Epidermal melanocyte (primary cell): Measurements from ENCODE around the gene USP14.
A peak's percentile ranks its signal among the peaks of the same experiment; 100 is the strongest.

Source experiments
- DNase-seq: peaks from one replicate; pipeline ENCODE4 v3.0.0; 2011; ENCODE audit warnings: low spot score; ENCODE audit not compliant: insufficient read length

Gene USP14

DNA sequence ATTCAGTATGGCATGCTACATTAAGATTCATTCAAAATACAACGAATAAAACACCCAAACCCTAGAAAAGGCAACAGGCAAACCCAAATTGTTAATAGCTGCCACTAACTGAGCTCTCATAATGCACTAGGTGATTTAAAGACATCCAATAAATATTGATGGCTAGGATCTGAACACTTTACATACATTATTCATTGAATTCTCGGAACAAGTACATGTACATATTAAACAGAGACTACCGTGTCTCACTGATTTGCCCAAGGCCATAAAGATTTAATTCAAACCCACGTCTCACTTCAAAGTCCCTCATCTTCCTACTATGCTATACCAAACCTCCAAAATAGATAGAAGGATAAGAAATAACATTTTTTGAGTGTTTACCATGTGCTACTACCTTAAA is 67.4 kb downstream of the USP14 start:
- no peak for DNase-seq

DNA sequence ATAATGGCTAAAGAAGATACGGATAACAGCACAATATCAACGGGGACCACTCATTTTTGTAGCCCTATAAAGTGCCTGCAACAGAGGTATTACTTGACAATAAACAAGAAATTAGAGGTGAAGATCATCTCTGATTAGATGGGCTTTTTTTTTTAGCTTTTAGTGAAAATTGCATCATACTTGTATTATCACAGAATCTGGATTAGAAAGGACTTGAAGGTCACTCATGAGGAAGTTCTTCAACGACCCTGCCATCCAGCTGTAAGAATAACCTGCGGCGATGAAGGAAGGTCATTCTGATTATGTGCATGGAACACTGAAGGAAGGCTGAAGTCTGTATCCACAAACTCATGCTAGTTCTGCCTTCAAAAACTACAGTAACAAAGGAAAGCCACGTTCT is 69.0 kb downstream of the USP14 start:
- no peak for DNase-seq

DNA sequence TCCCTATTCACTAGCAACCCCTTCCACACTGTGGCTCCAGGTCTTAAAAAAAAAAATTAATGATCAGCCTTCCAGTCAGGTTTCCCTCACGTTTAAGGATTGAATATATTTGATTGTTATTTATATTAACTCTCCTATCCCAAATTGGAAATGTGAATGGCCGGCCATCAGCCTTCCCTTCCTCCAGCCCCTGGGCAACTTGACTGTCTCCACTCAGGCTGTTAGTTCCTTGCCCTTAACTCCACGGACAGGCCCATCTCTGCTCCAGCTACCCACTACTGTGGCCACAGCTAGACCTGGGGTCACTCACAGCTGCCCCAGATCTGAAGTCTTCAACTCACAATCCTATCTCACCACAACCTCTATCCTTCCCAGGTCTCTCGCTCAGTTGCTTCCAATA is 69.5 kb downstream of the USP14 start:
- no peak for DNase-seq

DNA sequence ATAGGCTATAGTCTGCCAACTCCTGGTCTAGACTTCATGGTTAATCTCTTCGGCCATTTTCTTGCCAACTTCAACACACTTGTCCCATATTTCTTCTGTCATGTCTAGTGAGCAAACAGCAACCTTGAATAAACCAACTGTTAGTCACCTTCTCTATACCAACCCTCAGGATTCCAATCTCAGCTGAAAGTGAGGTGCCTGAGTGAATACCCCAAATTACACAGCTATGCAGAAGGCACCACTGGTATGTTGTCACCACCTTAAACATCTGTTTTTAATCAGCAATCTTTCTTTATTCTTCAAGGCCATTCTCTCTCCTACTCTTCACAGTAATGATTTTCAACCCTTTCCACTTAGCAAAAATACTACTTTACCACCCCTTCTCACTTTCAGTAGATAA is 70.2 kb downstream of the USP14 start:
- no peak for DNase-seq

DNA sequence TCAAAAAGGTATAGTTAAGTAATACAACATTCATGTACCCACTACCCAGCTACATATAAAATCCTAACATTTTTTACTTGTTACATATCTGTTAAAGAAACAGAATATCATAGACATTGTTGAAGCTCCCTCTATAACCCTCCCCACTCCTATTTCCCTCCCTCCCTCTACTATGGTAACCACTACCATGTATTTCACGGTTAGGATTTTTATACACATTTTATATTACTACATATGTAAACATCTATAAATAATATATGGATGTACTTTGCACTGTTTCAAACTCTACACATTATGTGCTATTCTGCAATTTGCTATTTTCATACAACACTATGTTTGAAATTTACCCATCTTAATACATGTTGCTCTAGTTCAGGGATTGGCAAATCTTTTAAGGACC is 73.2 kb downstream of the USP14 start:
- no peak for DNase-seq

DNA sequence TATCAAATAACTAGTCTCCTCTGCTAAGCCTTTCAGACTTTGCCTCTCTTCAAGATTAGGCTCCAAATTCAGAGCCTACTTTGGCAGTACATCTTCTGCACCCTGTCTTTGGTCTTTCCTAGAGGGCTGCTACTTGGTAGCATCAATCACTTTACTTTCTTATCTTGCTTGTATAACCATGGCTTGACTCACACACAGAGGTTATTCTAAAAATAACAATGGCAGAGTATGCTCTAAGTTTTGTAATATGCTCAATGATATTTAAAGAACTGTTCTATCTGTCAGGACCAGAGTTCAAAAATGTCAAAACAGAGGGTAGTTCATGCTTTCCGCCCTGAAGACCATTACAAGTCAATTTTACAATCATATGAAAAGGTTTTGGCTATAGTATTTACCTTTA is 81.8 kb downstream of the USP14 start:
- no peak for DNase-seq

DNA sequence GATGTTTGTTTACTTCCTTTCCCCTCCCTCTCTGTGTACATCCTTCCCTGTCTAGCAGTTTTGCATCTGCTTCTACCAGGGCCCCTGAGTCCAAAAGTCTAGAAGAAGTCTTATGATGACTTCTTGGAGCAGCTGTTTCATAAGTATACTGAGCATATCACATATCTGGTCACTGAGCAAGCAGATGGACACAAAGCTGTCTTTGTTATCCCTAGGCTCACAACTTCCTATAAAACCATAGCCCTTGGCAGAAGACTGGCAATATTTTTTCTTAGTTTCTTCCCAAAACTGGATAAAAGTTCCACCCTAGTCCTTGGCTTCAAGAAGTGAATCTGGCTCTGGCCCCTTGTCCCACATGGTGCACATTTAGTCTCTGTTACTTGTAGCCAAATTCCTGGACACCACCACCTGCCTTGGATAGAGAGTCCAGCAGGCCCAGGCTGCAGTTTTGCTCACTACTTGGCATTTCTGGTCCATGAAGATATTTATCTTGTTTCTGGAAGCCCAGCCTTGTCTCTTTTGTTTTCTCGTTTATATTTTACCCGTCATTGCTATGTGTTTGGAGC is 87.0 kb downstream of the USP14 start:
- peak; percentile 61 for DNase-seq

DNA sequence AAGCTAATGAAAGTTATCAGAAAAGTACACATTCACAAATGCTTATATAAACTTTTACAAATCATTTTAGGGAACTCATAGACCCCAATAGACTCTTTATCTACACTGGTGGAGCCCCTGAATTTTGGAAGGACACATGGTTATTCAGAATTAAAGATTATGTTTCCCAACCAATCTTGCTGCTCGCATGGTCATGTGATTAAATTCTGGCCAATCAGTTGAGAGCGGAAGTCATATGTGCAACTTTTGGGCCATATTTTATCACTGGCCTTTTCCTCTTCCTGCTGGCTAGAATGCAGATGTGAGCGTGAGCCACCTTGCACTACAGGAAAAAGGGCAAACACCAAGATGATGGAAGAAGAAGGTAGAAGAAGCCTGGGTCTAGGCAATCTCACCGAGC is 89.7 kb downstream of the USP14 start:
- DNase-seq = no peak

DNA sequence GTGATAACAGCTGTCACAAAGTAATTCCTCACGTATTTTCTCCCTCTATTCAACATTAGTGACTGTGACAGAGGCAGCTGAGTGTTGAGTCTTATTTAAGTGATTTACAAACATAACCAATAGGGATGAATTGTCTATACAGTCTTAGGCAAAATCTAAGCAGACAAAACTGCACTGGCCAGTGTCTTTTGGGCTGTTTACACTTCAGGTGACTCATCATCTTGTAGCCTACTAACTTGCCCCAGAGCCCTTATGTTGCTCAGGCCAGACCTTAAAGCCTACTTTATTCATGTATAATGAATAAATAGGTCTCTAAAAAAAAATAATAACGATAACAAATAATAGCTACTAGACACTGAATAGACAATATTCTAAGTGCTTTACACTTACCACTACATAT is 92.3 kb downstream of the USP14 start:
- DNase-seq = no peak

DNA sequence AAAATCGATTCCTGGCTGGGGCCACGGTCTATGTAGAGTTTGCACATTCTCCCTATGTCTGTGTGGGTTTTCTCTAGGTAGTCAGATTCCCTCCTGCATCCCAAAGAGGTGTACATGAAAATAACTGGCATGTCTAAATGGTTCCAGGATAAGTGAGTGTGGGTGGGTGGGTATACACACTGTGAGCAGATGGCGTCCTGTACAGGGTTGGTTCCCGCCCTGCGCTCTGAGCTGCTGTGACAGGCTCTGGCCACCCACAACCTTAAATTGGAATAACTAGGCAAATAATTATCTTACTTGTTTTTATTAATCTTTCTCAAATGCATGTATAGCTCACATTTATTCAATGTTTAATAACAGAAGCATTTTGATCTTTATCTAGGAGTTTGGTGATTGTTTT is 93.2 kb downstream of the USP14 start:
- no peak for DNase-seq

DNA sequence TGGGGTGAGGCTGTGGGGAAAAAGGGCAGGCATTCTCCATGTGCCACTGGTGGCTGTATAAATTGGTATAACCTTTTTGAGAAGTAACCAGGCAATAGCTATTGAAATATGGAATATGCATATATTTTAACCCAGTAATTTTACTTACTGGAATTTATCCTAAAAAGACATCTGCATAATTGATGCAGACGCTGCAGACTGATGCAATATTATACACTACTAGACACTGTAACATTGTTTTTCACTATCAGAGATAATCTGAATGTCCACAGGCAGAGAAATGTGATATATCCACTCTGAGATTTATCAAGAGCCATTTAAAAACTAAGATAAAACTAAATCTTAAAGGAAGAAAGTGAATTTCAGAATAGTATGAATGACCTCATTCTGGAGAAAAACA is 94.8 kb downstream of the USP14 start:
- DNase-seq = no peak

DNA sequence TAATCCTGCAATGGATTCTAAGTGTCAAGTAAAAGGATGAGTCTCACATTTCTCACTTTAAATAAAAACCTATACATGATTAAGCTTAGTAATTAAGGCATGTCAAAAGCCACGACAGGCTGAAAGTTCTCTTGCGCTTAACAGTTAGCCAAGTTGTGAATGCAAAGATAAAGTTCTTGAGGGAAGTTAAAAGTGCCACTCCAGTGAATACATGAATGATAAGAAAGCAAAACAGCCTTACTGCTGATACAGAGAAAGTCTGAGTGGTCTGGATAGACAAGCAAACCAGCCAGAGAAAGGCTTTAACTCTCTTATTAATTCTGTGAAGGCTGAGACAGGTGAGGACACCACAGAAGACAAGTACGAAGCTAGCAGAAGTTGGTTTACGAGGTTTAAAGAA is 96.8 kb downstream of the USP14 start:
- DNase-seq = no peak

DNA sequence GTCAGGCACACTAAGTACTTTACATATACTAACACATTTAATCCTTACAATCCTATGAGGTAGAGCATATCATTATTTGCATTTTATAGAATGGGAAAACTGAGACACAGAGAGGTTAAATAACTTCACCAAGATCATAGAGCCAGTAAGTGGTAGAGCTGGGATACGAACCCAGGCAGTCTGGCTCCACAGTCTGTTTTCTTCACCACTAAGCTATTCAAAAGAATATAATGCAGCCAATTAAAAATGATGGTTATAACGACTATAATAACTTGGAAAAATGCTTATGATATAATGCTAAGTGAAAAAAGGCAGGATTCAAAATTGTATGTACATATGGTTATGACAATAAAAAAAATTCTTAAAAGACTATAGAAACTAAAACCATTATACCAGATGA is 102.2 kb downstream of the USP14 start:
- DNase-seq = no peak

DNA sequence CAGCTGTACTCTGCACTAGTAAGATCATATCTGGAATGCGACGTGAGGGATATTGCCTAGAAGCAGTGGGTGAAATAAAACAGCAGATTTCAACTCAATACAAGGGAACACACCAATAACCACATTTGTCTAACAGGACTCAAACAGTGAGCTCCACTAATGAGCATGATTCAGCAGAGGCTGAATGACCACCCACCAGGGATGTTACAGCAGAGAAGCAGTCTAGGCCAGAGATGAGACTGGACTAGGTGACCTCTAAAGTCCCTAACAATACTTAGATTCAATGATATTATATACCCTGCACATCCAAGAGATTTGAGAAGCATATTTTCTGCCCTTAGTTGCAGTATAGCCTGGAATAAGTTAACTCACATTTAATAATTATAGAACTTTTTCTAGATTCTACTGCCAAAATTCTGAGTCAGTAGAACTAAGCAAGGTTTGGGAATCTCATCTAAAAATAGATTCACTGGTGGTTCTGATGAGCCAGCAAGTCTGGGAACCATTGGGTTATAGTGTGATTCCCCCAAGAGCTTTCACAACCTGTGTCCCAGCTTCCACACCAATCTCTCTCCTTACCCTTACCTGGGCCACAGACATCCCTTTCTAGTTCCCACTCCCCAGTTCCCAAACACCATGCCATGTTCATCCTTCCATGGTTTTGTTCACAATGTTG is 103.2 kb downstream of the USP14 start:
- DNase-seq = no peak
